ENCODE measurements around the gene PADI2.
A peak's percentile ranks its signal among the peaks of the same experiment; 100 is the strongest.

The PADI2 gene

DNA sequence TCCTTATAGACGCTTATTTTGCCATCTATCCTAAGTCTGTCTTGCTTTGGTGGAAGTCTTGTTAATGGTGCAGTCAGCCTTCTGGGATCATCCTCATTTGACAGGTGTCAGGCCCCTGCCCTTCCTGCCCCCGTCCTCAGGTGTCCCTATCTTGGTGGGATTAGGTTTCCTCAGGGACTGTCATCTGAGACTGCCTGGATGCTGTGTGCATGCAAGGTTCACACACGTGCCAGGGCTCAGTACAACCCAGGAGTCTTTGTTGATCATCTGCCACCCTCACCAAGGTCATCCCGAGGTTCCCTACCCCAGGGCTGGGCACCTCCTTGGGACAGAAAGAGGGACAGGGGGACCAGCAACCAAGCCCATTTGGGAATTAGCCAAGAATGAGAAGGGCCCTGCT is 18.0 kb downstream of the PADI2 start:
- no peak overlapping the region for H3K27ac ChIP-seq
- TF ChIP-seq, protein P1, sequence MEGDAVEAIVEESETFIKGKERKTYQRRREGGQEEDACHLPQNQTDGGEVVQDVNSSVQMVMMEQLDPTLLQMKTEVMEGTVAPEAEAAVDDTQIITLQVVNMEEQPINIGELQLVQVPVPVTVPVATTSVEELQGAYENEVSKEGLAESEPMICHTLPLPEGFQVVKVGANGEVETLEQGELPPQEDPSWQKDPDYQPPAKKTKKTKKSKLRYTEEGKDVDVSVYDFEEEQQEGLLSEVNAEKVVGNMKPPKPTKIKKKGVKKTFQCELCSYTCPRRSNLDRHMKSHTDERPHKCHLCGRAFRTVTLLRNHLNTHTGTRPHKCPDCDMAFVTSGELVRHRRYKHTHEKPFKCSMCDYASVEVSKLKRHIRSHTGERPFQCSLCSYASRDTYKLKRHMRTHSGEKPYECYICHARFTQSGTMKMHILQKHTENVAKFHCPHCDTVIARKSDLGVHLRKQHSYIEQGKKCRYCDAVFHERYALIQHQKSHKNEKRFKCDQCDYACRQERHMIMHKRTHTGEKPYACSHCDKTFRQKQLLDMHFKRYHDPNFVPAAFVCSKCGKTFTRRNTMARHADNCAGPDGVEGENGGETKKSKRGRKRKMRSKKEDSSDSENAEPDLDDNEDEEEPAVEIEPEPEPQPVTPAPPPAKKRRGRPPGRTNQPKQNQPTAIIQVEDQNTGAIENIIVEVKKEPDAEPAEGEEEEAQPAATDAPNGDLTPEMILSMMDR (conservative IDR thresholded peaks at IDR 0.05) = no peak
- no peak for TF ChIP-seq ZFX (IDR thresholded peaks at IDR 0.05)

DNA sequence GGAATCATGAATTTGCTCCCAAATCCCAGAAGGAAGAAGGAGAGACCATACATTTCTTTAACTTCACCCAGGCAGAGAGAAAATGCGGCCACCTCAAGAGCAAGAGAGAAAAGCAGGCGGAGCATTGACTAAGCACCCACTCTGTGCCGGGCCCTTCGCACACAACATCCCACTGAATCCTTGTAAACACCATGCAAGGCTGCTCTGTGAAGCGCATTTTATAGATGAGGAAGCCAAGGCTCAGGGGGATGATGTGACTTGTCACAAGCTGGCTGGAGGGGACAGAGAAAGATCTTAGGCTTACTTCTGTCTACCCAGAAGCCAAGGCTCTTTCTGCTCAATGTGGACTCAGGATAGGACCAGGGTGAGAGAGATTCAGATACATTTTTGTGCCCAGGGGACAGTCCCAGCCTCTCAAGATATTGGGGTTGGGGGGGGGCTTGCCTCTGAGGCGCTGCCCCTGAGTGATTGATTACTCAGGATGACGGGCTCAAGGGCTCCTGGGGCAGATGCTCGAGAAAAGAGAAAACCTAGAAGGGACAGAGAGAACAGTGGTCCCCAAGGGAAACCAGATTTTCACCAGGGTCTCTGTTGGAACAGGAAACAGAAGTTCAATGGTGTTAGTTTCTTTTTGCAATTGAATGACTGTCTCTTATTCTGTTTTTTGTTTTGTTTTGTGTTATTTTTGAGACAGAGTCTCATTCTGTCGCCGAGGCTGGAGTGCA is 19.5 kb downstream of the PADI2 start:
- H3K27ac ChIP-seq = no peak overlapping the region
- TF ChIP-seq, protein P1 (conservative IDR thresholded peaks at IDR 0.05) = no peak
- no peak for TF ChIP-seq ZFX (IDR thresholded peaks at IDR 0.05)

GRCh38 chr1:17098446-17099317 is 20.6 kb downstream of the PADI2 start:
- TF ChIP-seq, protein P1 (conservative IDR thresholded peaks at IDR 0.05) = no peak
- no peak for TF ChIP-seq ZFX (IDR thresholded peaks at IDR 0.05)
- H3K27ac ChIP-seq = peak overlapping the region; percentile 53

DNA sequence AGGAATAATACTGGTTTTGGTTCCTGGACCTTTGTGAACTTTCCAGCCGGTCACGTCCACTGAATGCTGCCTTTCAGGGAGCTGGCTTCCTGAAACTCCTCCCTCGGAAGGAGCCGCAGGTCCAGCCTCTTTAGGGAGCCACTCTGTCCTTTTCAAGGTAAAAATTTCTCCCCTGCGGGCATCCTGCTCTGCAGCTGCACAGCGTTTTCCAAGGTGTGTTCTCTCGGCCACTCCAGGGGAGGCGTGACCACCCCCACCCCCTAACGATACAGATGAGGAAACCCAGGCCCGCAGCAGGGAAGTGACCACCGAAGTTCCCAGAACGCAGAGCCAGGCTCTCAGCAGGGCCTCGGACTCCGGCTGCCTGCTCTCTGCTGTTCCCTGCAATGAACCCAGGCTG is 21.5 kb downstream of the PADI2 start:
- TF ChIP-seq, protein P1 (conservative IDR thresholded peaks at IDR 0.05) = no peak
- no peak for TF ChIP-seq ZFX (IDR thresholded peaks at IDR 0.05)
- peak overlapping the region; percentile 53 for H3K27ac ChIP-seq

DNA sequence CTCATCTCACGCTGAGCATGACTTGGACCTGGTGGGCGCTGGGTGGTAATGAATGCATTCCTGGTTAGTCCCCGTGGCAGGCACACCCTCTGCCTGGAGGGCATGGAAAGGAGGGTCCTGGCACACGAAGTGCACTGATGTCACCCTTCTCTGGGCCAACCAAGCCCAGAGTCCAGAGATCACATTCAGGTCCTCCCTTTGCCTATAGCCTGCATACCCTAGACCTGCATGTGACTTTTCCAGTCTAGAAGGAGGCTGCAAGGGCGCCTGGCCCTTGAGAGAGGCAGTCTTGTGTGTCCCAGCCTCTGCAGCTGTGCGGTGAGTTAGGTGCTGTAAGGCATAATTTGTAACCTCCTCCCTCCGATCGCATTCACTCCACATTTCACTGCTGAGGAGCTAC is 22.1 kb downstream of the PADI2 start:
- TF ChIP-seq, protein P1 (conservative IDR thresholded peaks at IDR 0.05) = no peak
- TF ChIP-seq ZFX (IDR thresholded peaks at IDR 0.05) = no peak
- peak overlapping the region; percentile 53; the same call in 1 of the 2 replicates for H3K27ac ChIP-seq

- no peak overlapping the region for H3K27ac ChIP-seq
- TF ChIP-seq ZFX (IDR thresholded peaks at IDR 0.05) = no peak
- TF ChIP-seq, protein P1 (conservative IDR thresholded peaks at IDR 0.05) = no peak
These were observed 22.7 kb downstream of the PADI2 start for GRCh38 chr1:17096584-17096983.

DNA sequence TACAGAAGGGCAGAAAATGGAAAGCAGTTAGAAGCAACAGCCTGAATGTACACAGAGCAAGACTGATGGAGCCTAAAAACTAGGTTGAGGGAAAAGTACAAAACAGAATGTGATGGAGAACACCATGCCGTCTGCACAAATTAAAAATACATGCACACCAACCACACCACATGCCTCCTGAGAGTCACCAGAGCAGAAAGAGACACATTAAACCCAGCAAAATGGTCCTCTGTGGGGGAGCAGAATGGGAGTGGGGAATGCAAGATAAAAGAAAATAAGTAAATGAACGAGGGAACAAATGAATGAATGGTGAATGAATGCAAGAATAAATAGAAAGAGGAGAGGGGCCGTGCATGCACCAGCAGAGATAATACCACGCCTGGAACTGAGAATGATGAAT is 24.1 kb downstream of the PADI2 start:
- TF ChIP-seq, protein P1 (conservative IDR thresholded peaks at IDR 0.05) = no peak
- TF ChIP-seq ZFX (IDR thresholded peaks at IDR 0.05) = no peak
- H3K27ac ChIP-seq = no peak overlapping the region

All from C4-2B (cell line).